Effector memory CD4-positive, alpha-beta T cell (primary cell): ENCODE results near the gene PGAP6.

Experiments
- DNase-seq, 3 donors: peaks; one replicate each; pipeline ENCODE4 v3.0.0-alpha.2; 2020
- H3K27ac ChIP-seq: 2 replicates; pipeline ENCODE4 v1.7.0; 2013; ENCODE audit warnings: mild to moderate bottlenecking, low read length, moderate library complexity; ENCODE audit not compliant: insufficient read depth, poor library complexity, severe bottlenecking
- H3K27me3 ChIP-seq: replicated peaks from 2 replicates; pipeline ENCODE4 v1.7.0; 2013; ENCODE audit warnings: mild to moderate bottlenecking, low read length; ENCODE audit not compliant: insufficient read depth, control insufficient read depth, poor library complexity, severe bottlenecking
- H3K36me3 ChIP-seq: 2 replicates; pipeline ENCODE4 v1.7.0; 2013; ENCODE audit warnings: mild to moderate bottlenecking, low read length, moderate library complexity; ENCODE audit not compliant: control insufficient read depth, insufficient read depth
- H3K4me1 ChIP-seq: 2 replicates; pipeline ENCODE4 v1.7.0; 2013; ENCODE audit warnings: low read length, mild to moderate bottlenecking; ENCODE audit not compliant: control insufficient read depth, insufficient read depth, poor library complexity, severe bottlenecking
- H3K4me3 ChIP-seq: 2 replicates; pipeline ENCODE4 v1.7.0; 2013; ENCODE audit warnings: low read length, low read depth, mild to moderate bottlenecking; ENCODE audit not compliant: insufficient read depth, poor library complexity, severe bottlenecking
- H3K9me3 ChIP-seq: 2 replicates; pipeline ENCODE4 v1.7.0; 2013; ENCODE audit warnings: mild to moderate bottlenecking, low read length, moderate library complexity; ENCODE audit not compliant: control insufficient read depth
- total RNA-seq, 3 donors: gene quantifications; one replicate each; lab custom pipeline; 2026; lab: John Stamatoyannopoulos, UW

The PGAP6 gene, protein sequence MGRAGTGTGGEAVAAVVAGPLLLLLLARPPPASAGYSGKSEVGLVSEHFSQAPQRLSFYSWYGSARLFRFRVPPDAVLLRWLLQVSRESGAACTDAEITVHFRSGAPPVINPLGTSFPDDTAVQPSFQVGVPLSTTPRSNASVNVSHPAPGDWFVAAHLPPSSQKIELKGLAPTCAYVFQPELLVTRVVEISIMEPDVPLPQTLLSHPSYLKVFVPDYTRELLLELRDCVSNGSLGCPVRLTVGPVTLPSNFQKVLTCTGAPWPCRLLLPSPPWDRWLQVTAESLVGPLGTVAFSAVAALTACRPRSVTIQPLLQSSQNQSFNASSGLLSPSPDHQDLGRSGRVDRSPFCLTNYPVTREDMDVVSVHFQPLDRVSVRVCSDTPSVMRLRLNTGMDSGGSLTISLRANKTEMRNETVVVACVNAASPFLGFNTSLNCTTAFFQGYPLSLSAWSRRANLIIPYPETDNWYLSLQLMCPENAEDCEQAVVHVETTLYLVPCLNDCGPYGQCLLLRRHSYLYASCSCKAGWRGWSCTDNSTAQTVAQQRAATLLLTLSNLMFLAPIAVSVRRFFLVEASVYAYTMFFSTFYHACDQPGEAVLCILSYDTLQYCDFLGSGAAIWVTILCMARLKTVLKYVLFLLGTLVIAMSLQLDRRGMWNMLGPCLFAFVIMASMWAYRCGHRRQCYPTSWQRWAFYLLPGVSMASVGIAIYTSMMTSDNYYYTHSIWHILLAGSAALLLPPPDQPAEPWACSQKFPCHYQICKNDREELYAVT
- total RNA-seq: 54.5 to 104 (median 88.9) reads per million in 3 donors

GRCh38 chr16:381789-382717 is at the start of gene PGAP6:
PGAP6 (minus strand) TSS chr16:381978; CDS start chr16:381821, 157 bp downstream.
- Histone ChIP-seq H3K4me3 (peak within 1 kb of the TSS; percentile 78), H3K9me3 (no peaks in the 10 kb centered on the region), H3K4me1 (peaks cover 26% of the 10 kb centered on the region), H3K27ac (peak within 1 kb of the TSS; percentile 55), H3K27me3 (no peaks in the 10 kb centered on the region), H3K36me3 (peaks cover 5% of the 10 kb centered on the region)
- DNase-seq: peak; percentile 54 to 65 (median 58)

DNA sequence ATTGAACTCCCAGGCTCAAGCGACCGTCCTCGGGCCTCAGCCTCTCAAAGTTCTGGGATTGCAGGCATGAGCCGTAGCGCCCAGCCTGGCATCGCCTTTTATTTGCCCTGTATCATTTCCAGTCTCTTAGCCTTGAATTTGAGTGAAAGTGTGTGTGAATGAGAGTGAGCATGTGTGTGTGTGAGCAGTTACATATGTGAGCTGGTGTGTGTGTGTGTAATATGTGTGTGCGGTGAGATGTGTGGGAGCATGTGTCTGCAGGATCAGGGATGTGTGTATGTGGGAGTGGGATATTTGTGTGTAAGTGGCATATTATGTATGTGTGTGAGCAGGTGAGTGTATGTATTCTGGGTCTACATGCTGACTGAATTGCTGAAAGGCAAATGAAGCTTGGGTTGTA is 49.1 kb upstream of the PGAP6 start:
- Histone ChIP-seq H3K4me1 (peaks cover 11% of the 10 kb centered on the region), H3K36me3 (no peaks in the 10 kb centered on the region), H3K4me3 (no peak overlapping the region), H3K9me3 (no peaks in the 10 kb centered on the region), H3K27ac (no peak overlapping the region), H3K27me3 (no peaks in the 10 kb centered on the region)
- DNase-seq: no peak

DNA sequence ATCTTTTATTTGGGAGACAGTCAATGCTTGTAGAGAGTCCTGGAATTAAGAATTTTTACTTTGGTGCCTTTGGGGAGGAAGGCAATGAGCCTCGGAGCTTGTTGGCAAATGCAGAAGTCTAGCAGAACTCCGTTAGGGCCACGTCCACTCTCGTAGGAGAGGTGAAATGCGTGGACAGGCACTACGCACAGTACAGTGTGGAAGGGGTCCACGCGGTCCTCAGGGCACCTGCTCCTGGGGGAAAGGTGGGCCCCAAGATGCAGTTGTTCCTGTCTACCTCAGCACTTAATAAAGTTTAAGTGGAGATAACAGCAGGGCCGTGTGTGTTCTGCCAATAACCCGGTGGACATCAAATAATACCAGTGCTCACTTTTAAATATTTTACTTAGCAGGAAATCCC is 45.5 kb upstream of the PGAP6 start:
- DNase-seq: no peak
- H3K4me1 ChIP-seq: peaks cover 18% of the 10 kb centered on the region
- no peak overlapping the region for H3K4me3 ChIP-seq
- H3K27me3 ChIP-seq: no peaks in the 10 kb centered on the region
- H3K27ac ChIP-seq: no peak overlapping the region
- no peaks in the 10 kb centered on the region for H3K9me3 ChIP-seq
- H3K36me3 ChIP-seq: no peaks in the 10 kb centered on the region

DNA sequence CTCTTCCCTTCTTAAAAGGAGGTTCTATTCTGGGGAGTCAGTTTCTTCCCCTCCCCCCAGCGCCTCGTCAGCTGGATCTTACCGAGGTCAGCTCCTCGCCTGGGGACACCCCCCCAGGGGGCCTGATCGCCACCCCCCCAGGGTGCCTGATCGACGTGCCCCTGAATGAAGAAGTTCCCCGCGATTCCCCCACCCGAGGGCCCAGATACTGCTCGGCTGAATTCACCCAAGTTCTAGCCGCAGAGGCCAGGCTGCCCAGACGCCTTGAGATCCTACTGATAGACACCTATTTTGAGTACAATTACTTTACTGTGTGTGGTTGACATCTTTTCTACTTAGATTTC is 45.1 kb upstream of the PGAP6 start:
- Histone ChIP-seq H3K4me1 (peaks cover 18% of the 10 kb centered on the region), H3K27ac (no peak overlapping the region), H3K9me3 (no peaks in the 10 kb centered on the region), H3K4me3 (peak overlapping the region; percentile 66), H3K27me3 (no peaks in the 10 kb centered on the region), H3K36me3 (no peaks in the 10 kb centered on the region)
- no peak for DNase-seq

DNA sequence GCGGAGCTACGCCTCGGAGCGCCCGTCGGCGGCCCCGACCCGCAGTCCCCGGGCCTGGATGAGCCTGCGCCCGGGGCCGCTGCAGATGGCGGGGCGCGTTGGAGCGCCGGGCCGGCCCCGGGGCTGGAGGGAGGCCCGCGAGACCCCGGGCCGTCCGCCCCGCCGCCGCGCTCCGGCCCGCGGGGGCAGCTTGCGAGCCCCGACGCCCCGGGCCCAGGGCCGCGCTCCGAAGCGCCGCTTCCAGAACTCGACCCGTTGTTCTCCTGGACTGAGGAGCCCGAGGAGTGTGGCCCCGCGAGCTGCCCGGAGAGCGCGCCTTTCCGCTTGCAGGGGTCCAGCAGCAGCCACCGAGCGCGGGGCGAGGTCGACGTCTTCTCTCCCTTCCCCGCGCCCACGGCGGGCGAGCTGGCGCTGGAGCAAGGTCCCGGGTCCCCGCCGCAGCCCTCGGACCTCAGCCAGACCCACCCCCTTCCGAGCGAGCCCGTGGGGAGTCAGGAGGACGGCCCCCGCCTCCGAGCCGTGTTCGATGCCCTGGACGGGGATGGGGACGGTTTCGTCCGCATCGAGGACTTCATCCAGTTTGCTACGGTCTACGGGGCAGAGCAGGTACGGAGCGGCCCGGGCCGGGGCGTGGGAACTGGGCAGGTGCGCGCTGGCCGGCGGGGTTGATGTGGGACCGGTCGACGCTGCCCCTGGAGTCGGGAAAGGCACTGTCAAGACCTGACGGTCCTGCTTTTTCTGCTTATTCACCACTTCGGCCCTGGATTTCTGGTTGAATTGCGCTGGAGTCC is 44.5 kb upstream of the PGAP6 start:
- Histone ChIP-seq H3K9me3 (no peaks in the 10 kb centered on the region), H3K4me3 (peak overlapping the region; percentile 66), H3K4me1 (peaks cover 18% of the 10 kb centered on the region), H3K36me3 (no peaks in the 10 kb centered on the region), H3K27ac (peak overlapping the region; percentile 25), H3K27me3 (no peaks in the 10 kb centered on the region)
- DNase-seq: no peak

- H3K4me1 ChIP-seq: peaks cover 18% of the 10 kb centered on the region
- H3K4me3 ChIP-seq: no peak overlapping the region
- H3K27me3 ChIP-seq: no peaks in the 10 kb centered on the region
- no peaks in the 10 kb centered on the region for H3K9me3 ChIP-seq
- peak overlapping the region; percentile 84 for H3K27ac ChIP-seq
- peak in 2 of 3 donors; percentile 11 to 32 for DNase-seq
- no peaks in the 10 kb centered on the region for H3K36me3 ChIP-seq
Observed at GRCh38 chr16:425740-426114, 43.9 kb upstream of the PGAP6 start.

- no peaks in the 10 kb centered on the region for H3K9me3 ChIP-seq
- H3K27me3 ChIP-seq: no peaks in the 10 kb centered on the region
- H3K36me3 ChIP-seq: no peaks in the 10 kb centered on the region
- DNase-seq: peak; percentile 59 to 75 (median 71)
- H3K27ac ChIP-seq: peak within 1 kb of the TSS; percentile 84
- peaks cover 18% of the 10 kb centered on the region for H3K4me1 ChIP-seq
- peak within 1 kb of the TSS; percentile 90 for H3K4me3 ChIP-seq
Observed at GRCh38 chr16:425082-425718, 43.4 kb upstream of the PGAP6 start, which contains the start of gene RAB11FIP3. RAB11FIP3 (plus strand) TSS chr16:425649; CDS start chr16:426007, 358 bp downstream.

- no peaks in the 10 kb centered on the region for H3K36me3 ChIP-seq
- H3K9me3 ChIP-seq: no peaks in the 10 kb centered on the region
- peaks cover 18% of the 10 kb centered on the region for H3K4me1 ChIP-seq
- H3K4me3 ChIP-seq: peak overlapping the region; percentile 90
- no peak for DNase-seq
- peak overlapping the region; percentile 84 for H3K27ac ChIP-seq
- H3K27me3 ChIP-seq: no peaks in the 10 kb centered on the region
Observed at GRCh38 chr16:424623-425081, 42.9 kb upstream of the PGAP6 start.
